ENCODE data around the gene UGT1A4.
A peak's percentile ranks its signal among the peaks of the same experiment; 100 is the strongest.
"Not testable (repeated sequence)": the region's sequence is repeated elsewhere in the genome, so short reads cannot be mapped to it uniquely, and the experiment has no call there.

Gene UGT1A4

DNA sequence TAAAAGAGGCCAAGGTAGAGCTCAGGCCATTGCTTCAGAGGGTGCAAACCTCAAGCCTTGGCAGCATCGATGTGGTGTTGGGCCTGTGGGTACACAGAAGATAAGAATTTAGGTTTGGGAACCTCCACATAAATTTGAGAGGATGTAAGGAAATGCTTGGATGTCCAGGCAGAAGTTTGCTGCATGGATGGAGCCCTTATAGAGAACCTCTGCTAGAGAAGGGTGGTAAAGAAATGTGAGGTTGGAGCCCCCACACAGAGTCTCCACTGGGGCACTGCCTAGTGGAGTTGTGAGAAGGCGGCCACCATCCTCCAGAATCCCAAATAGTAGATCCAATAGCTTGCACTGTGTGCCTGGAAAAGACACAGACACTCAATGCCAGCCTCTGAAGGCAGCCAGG is 32.2 kb downstream of the UGT1A4 start:
- not testable (repeated sequence) for DNase-seq (ENCODE audit: low spot score)

DNA sequence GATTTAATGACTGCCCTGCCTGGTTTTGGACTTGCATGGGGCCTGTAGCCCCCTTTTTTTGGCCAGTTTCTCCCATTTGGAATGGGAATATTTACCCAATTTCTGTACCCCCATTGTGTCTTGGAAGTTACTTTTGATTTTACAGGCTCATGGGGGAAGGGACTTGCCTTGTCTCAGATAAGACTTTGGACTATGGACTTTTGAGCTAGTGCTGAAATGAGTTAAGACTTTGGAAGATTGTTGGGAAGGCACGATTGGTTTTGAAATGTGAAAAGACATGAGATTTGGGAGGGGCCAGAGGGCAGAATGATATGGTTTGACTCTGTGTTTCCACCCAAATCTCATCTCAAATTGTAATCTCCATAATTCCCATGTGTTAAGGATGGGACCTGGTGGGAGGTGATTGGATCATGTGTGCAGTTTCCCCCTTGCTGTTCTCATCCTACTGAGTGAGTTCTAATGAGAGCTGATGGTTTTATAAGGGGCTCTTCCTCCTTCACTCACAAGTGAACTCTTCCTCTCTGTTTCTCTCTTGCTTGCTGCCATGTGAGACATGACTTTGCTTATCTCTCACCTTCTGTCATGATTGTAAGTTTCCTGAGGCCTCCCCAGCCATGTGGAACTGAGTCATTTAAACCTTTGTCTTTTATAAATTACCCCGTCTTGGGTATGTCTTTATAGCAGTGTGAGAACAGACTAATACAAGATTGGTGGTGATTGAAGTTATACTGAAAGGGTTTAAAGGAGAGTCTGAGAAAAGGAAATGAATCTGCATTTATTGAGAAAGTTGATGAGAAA is 32.9 kb downstream of the UGT1A4 start:
- not testable (repeated sequence) for DNase-seq (ENCODE audit: low spot score)

- no peak for DNase-seq (ENCODE audit: low spot score)
Observed at GRCh38 chr2:233754872-233755611, 36.5 kb downstream of the UGT1A4 start.

GRCh38 chr2:233756429-233757081 is 38.0 kb downstream of the UGT1A4 start:
- DNase-seq (ENCODE audit: low spot score) = no peak

DNA sequence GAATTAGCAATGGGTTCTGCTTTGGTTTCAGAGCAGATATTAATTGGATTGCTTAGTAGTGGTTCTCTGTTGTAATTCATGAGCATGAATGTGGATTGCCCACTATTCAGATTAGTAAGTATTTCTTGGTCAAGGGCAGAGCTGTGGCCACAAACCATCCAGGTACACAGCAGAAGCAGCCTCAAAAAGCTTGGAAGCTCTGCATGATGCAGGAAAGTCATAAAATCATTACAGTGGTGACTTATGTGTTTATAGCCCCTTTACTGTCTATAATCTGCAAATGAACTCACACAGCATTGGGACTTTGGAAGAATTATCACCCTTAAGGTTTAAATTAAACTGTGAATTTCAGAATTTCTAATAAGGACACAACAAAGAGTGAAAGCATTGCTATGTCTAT is 39.6 kb downstream of the UGT1A4 start:
- DNase-seq (ENCODE audit: low spot score) = no peak

DNA sequence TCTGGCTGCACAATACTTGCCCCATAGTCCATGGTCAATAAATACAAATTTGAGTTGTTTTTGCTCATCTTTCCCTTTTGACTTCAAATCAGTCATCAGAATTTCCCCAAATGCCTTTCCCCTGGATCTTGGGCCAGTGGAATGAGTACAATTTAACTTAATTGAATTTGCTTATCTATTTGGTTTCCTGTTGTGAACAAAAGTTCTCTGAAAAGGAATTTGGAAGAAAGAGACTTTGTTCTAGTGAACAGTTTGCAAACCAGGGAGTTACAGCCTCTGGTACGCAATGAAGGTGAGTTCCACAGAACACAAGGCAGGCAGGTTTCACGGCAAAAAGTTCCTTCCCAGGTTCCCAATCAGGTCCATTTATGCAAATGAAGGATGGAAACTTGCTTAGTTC is 40.3 kb downstream of the UGT1A4 start:
- DNase-seq (ENCODE audit: low spot score) = no peak

GRCh38 chr2:233760043-233760442 is 41.5 kb downstream of the UGT1A4 start, which contains the start of gene UGT1A1:
UGT1A1 (plus strand) TSS chr2:233760270; CDS start chr2:233760288, 18 bp downstream.
- no peak for DNase-seq (ENCODE audit: low spot score)

DNA sequence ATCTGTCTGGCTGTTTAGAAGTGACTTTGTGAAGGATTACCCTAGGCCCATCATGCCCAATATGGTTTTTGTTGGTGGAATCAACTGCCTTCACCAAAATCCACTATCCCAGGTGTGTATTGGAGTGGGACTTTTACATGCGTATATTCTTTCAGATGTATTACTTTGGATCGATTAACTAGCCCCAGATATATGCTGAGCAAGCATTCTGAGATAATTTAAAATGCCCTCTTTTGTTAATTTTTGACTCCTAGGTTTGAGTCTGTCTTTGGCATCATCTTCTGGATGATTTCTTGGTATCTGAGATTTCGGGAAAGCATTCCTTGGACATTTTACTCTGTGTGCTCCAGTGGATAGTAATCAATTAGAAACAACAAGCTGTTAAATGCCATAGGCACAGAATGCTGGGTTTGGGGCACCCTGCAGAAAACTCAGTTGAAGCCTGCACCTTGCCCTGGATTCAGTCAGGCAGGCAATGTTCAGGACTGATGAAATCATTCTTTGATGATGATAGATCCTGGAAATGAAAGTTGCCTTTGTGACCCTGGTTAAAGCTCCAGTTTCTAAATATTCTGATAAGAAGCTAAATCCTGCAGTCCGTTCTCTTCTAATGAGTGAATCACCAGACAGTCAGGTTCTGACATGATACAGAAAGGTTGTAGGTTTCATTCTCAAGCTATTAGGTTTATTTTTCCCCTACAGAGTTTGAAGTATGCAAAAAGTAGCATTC is 42.7 kb downstream of the UGT1A4 start:
- no peak for DNase-seq (ENCODE audit: low spot score)

DNA sequence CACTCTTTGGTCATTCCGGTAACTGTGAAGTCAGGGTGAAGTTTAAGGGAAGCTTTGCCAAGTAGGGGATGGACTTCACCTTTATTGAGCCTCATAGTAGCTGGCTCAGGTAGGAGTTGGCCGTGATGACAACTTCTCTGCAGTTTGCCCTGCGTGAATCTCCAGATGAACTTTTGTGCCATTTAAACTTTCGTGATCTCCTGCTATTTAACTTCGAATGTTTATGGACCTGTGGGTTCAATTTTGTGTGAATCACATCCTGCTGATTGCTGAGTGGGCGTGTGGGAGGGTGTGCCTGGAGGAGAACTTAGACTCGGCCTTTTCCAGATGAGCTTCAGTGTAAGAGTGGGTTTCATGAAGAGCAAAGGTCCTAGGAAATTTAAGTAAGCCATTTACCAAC is 45.7 kb downstream of the UGT1A4 start:
- peak; percentile 35 for DNase-seq (ENCODE audit: low spot score)

DNA sequence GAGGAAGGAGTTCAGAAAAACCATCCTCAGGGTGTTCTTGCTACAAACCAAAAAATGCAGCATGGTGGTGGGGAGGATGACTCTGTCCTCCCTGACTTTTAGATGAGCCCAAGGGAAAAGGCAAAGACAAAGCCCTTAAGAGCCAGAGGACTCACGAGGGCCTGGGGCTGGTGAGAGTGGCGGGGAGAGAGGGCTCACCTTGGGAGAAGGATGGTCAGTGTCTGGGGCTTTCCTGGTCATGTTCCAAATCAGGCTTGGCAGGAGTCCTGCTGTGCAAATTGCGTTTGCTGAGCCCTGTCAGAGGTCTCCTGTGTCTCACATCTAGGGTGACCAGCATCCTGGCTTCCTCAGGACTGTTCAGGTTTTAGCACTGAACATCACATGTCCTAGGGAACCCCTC is 46.2 kb downstream of the UGT1A4 start:
- DNase-seq (ENCODE audit: low spot score) = no peak

DNA sequence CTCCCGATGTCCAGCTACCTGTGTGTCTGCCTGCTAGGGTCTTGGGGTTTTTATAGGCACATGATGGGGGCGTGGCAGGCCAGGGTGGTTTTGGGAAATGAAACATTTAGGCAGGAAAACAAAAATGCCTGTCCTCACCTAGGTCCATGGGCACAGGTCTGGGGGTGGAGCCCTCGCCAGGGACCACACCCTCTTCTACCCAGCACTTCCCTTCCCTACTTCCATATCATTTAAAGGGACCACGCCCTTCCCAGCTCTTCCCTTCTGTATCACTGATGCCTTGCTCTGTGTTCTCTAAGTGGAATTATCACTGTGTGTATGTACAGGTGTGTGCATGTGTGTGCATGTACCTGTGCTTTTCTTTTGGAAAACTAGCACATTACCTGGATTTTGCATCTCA is 47.9 kb downstream of the UGT1A4 start:
- DNase-seq (ENCODE audit: low spot score) = no peak

DNA sequence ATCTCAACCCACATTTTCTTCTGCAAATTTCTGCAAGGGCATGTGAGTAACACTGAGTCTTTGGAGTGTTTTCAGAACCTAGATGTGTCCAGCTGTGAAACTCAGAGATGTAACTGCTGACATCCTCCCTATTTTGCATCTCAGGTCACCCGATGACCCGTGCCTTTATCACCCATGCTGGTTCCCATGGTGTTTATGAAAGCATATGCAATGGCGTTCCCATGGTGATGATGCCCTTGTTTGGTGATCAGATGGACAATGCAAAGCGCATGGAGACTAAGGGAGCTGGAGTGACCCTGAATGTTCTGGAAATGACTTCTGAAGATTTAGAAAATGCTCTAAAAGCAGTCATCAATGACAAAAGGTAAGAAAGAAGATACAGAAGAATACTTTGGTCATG is 49.5 kb downstream of the UGT1A4 start:
- no peak for DNase-seq (ENCODE audit: low spot score)

- no peak for DNase-seq (ENCODE audit: low spot score)
Observed at GRCh38 chr2:233769260-233769659, 50.7 kb downstream of the UGT1A4 start.

- no peak for DNase-seq (ENCODE audit: low spot score)
Observed at GRCh38 chr2:233772153-233772552, 53.6 kb downstream of the UGT1A4 start.

- DNase-seq (ENCODE audit: low spot score) = no peak
Observed at GRCh38 chr2:233772583-233772982, 54.0 kb downstream of the UGT1A4 start.

DNA sequence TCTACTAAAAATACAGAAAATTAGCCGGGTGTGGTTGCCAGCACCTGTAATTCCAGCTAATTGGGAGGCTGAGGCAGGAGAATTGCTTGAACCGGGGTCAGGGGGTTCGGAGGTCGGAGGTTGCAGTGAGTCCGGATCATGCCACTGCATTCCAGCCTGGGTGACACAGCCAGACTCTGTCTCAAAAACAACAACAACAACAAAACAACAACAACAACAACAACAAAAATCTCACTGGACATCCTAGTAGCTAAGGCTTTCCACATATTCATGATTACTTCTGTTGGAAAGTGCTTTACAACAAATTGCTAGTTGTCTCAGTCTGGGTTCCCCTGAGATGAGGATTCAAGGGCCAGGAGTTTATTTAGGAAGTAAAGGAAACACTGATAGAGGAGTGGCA is 55.3 kb downstream of the UGT1A4 start:
- no peak for DNase-seq (ENCODE audit: low spot score)

- no peak for DNase-seq (ENCODE audit: low spot score)
Observed at GRCh38 chr2:233775414-233775813, 56.9 kb downstream of the UGT1A4 start.

- DNase-seq (ENCODE audit: low spot score) = no peak
Observed at GRCh38 chr2:233778030-233778429, 59.5 kb downstream of the UGT1A4 start, which contains the start of gene MROH2A. MROH2A (plus strand) TSS chr2:233778330; CDS start chr2:233779359, 1,029 bp downstream.

DNA sequence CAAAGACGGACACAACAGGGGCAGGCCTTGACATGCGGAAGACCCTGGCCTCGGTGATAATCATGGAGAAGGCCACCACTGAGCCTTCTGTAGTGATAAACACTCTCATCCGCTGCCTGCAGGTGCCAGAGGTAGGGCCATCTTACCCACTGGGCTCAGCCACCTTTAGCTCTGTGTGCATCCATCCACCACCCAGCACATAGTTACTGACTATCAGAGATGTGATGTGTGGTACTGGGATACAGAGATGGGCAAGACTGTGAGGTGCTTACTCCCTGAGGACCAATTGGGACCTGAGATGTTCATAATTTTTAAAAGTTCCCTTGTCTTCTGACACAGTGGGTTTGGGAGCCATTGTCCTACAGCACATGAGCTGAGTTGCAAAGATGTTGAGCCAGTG is 61.2 kb downstream of the UGT1A4 start:
- no peak for DNase-seq (ENCODE audit: low spot score)

GRCh38 chr2:233780771-233781170 is 62.2 kb downstream of the UGT1A4 start:
- DNase-seq (ENCODE audit: low spot score) = no peak

DNA sequence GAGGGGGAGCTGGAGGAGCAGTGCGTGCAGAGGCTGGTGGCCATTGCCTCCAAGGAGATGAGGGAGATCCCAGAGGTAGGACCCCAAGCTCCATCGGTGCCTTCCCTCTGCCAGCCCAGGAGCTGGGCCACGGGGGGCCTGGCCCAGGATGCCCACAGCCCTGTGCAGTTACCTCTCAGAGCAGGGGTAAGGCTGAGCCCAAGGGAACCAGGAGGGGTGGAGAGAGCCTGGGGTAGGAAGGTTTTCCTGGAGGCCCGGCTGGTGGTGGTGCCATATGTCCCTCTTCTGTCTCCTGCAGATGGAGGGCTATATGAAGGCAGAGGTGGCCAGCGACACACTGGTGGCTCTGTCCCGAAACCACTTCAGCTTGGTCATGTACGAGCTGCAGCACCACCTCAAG is 71.0 kb downstream of the UGT1A4 start:
- no peak for DNase-seq (ENCODE audit: low spot score)

Data from hepatic stellate cell (primary cell).